NCI-H2171 treated with DMSO at 0.1 percent for 48 hours (cell line): ENCODE measurements around the gene KDM3A.
"Not testable (repeated sequence)": the region's sequence is repeated elsewhere in the genome, so short reads cannot be mapped to it uniquely, and the experiment has no call there.

Experiments used
- DNase-seq: peaks from one replicate; lab custom pipeline; 2025; lab: John Stamatoyannopoulos, UW

The KDM3A gene

DNA sequence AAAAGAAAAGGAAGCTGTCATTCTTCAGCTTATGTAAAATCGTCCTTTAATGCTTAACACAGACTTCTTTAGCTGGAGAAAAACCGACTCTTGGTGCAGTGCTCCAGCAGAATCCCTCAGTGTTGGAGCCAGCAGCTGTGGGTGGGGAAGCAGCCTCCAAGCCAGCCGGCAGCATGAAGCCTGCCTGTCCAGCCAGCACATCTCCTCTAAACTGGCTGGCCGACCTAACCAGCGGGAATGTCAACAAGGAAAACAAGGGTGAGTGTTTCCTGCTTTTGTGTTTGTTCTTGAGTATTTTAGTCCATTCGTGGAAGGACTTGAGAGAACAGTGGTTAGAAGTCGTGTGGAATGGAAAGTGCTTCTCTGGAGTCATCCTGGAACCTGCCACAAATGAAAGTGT is 38.9 kb downstream of the KDM3A start:
- DNase-seq: no peak

GRCh38 chr2:86482034-86482433 is 40.9 kb downstream of the KDM3A start:
- DNase-seq: no peak

DNA sequence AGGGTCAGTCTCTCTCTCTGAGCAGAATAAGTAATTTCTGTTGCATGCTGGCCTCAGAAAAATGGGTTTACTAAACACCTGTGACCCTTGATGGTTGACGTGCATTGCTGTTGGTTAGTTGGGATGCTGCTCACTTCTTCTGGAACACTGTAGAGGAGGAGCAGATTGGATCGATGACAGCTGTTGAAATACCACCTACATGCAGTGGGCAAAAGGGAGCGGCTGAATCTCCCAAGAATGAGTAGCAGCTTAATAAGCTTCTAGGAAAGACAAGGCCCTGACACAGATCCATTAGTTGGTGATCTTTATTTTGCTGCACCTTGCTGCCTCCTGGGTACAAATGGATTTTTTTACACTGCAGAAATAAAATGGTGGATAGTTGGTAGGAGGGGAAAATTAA is 43.2 kb downstream of the KDM3A start:
- no peak for DNase-seq

DNA sequence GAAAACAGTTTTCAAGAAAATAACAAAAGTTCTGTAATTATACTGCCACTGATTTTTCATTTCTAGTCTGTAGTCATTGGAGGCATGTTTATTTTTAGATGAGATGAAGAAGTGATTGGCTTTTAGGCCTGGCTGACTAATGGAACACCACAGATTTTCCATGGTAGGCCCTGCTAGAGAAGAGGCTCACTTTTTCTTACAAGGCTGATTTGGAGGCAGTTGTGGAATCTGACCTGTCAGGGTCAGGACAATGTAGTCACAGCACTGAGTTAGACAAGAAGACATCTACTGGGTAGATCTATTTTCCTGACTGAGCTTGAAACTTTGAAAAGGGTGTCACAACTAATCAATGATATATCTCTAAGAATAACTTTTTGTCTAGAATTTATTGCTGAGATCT is 43.9 kb downstream of the KDM3A start:
- DNase-seq: no peak

DNA sequence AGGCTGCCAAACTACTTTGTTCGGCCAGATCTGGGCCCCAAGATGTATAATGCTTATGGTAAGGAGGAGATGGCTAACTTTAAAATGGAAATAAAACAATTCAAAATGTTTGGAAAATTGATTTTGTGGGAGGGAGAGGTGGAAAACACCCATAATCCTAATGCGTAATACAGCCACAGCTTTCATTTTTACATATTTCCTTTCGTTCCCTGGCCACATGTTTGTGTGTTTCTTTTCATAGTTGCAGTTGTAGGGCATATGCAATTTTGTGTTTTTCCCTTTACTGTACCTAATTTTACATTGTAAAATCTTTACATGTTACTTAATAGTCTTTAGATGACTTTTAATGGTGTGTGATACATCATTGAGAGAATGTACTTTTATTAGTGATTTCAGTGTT is 44.6 kb downstream of the KDM3A start:
- DNase-seq: no peak

- no peak for DNase-seq
These were observed 45.9 kb downstream of the KDM3A start for GRCh38 chr2:86487062-86487461.

GRCh38 chr2:86488561-86489250 is 47.5 kb downstream of the KDM3A start:
- DNase-seq: no peak

GRCh38 chr2:86489542-86489941 is 48.4 kb downstream of the KDM3A start:
- DNase-seq: no peak

DNA sequence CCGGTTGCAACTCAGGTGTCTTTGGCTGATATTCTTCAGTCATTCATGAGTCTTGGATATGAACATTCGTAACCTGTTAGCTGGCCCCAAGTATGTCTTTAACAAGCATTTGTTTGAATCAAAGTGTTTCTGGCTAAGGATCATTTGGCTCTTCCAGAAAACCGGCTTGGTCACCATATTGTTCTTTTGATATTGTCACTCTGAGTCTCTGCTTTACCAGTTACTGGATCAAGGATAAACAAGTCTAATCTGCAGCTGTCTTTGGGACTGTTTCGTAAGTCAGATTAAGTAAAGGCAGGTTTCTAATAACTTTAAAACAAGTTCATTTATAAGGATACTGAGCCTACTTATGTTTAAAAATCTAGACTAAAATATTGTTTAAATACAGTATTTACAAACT is 49.1 kb downstream of the KDM3A start:
- no peak for DNase-seq

DNA sequence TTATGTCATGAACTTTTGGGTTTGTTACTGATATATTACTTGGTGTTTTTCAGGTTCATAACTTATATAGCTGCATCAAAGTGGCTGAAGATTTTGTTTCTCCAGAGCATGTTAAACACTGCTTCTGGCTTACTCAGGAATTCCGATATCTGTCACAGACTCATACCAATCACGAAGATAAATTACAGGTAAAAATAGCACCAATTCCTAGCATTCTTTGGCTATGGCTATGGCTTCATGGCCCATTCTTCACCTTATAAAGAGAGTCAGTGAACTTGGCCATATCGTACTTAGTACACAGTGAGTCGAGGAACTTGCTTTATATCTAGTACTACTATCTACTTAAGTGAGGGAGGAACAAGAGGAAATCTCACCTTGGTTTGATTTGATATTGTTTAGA is 49.9 kb downstream of the KDM3A start:
- no peak for DNase-seq

DNA sequence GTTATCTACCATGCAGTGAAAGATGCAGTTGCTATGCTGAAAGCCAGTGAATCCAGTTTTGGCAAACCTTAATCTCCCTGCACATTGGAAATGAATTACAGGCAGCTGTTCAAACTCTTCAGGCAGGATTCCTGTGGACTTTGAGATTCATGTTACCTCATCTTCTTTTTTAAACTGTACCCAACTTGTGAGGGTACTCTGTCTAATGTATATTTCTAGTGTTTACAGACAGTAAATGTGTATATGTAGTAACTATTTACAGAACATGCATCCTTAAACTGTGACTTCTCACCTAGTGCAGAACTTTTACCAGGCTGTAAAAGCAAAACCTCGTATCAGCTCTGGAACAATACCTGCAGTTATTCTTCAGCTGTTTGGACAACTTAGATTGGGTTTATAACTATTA is 50.9 kb downstream of the KDM3A start:
- DNase-seq: no peak

DNA sequence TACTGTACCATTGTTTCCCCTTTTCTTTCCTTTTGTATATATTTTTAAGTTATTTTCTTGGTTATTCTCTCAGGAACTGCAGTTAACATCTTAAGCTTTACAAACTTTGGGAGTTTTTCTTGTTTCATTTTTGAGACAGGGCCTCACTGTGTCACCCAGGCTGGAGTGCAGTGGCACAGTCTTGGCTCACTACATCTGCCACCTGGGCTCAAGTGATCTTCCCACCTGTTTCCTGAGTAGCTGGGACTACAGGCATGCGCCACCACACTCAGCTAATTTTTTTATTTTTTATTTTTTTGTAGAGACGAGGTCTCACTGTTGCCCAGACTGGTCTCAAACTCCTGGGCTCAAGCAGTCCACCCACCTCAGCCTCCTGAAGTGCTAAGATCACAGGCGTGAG is 55.2 kb downstream of the KDM3A start:
- not testable (repeated sequence) for DNase-seq

GRCh38 chr2:86498468-86499260 is 57.5 kb downstream of the KDM3A start:
- DNase-seq: no peak

DNA sequence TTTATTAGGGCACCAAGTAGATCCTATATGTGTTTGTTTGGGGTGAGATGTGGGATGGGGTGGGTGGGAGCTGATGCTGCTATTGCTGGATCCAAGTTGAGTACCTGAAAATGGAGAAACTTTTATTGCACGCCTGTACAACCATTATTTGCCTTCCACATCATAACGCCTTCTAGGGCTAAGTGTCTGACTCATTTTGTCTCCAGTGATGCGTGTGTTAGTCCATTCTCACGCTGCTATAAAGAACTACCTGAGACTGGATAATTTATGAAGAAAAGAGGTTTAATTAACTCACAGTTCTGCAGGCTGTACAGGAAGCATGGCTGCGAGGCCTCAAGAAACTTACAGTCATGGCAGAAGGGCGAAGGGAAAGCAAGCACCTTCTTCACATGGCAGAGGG is 58.2 kb downstream of the KDM3A start:
- DNase-seq: no peak

- DNase-seq: no peak
These were observed 59.3 kb downstream of the KDM3A start for GRCh38 chr2:86500325-86501083.

GRCh38 chr2:86507600-86507999 is 66.4 kb downstream of the KDM3A start:
- DNase-seq: no peak

DNA sequence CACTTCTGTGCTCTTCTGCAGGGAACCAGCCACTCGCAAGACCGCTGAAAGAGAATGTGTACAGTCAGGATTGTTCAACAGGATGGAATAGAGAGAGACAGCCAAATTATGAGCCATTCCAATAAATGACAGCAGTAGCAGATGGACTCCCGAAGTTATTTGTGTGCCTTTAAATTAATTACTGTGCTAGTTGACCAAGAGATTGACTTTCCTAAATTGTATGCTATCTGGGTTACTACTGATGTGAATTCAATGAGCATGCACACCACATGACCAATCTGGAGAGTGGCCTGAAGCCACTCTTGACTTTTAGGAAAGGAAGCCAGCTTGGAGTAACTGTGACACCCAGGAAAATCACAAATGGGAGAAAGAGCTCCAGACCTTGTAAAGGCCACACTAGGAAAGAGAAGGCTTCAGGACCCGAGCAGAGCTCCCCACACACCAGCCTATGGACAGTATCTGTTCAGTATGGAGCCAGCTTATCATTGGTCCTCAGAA is 69.3 kb downstream of the KDM3A start:
- no peak for DNase-seq

- DNase-seq: no peak
These were observed 70.9 kb downstream of the KDM3A start for GRCh38 chr2:86512034-86512433.

DNA sequence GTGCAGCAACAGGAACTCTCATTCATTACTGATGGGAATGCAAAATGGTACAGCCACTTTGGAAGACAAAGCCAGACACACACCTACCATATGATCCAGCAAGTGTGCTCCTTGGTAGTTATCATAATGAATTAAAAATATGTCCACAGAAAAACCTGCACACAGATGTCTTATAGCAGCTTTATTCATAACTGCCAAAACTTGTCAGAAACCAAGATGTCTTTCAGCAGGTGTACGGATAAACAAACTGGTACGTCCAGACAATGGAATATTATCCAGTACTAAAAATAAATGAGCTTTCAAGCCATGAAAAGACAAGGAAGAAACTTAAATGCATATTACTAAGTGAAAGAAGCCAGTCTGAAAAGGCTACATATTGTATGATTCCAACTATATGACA is 71.7 kb downstream of the KDM3A start:
- DNase-seq: no peak

DNA sequence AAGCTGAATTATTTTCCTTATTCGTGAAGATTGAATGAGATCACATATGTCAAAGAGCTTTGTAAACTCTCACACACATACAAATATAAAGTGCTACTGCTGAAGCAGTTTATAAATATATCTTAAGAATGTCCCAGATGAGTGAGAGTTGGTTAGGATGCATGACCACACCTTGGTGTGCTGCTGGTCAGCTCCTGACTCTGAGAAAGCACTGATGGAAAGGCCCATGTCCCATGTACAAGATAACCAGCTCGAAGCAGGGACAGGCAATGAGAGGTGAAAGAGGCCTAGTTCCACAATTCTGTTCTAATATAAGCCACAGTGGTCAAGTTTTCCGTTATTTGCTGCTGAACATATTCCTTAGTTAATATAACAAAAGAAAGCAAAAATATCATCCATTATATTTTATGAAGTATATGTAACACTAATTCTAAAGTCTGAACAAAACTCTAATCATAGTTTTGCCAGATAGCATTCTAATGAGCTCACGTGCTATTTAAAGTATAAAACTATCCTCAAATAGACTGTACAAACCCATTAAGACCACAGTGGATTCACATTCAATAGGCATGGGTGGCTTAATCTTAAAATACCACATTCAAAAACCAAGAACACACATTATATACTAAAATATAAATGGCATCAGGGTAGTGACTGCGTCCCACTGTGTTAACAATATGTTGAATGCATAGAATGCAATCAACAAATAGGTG is 72.9 kb downstream of the KDM3A start:
- no peak for DNase-seq

- no peak for DNase-seq
These were observed 77.3 kb downstream of the KDM3A start for GRCh38 chr2:86518481-86518880.

DNA sequence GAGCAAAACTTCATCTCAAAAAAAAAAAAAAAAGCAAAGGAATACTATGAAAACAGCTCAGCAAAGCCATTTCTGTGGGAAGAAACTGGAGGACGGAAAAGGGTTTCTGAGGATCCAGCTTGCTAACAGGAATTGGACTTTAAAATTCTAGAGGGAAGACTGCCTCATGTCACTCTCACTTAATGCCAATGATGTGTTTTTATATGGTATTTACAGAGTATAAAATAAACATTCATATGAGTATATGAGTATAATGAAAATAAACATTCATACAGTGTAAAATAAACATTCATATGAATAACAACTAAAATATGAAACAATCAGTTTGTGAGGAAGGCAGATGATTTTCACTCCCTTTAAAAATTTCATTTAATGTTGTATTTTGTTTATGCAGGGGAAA is 78.2 kb downstream of the KDM3A start:
- no peak for DNase-seq
